Adrenal gland (tissue), 12 donors: Measurements from ENCODE around the gene COPB1. TPM values are rescaled to one million over a fixed set of nuclear protein-coding genes. Genes with fewer than 3 reads are reported as not detected.

ENCODE experiments used
- DNase-seq, 7 donors: peaks; one replicate each; pipeline ENCODE4 v3.0.0-alpha.2; 2019 to 2020
- H3K27ac ChIP-seq, 5 donors: fragments of 200-600 bp; sonication (generic) in 4 of 5; 1 replicate in 3 of 5; 2 replicates in 2 of 5; pipeline versions ENCODE4 v1.5.1 to v1.8.0; 2016 to 2020; ENCODE audit warnings: mild to moderate bottlenecking in 1 of 5
- H3K27me3 ChIP-seq: fragments of 200-600 bp; 2 replicates; pipeline ENCODE4 v1.8.0; 2021
- H3K36me3 ChIP-seq, 2 donors: fragments of 200-600 bp; replicated peaks in 1 of 2; 1 replicate in 1 of 2; 2 replicates in 1 of 2; pipeline versions ENCODE4 v1.5.1 to v1.8.0; 2018 to 2022
- H3K4me1 ChIP-seq, 2 donors: fragments of 200-600 bp; replicated peaks in 1 of 2; 1 replicate in 1 of 2; 2 replicates in 1 of 2; pipeline versions ENCODE4 v1.5.1 to v1.8.0; 2018 to 2021
- H3K4me3 ChIP-seq, 4 donors: fragments of 200-600 bp; sonication (generic) in 3 of 4; one replicate each; pipeline ENCODE4 v1.5.1; 2016 to 2018
- H3K9me3 ChIP-seq, 3 donors: fragments of 200-600 bp; sonication (generic) in 1 of 3; replicated peaks in 1 of 3; 1 replicate in 2 of 3; 2 replicates in 1 of 3; pipeline versions ENCODE4 v1.5.1 to v1.8.0; 2016 to 2021
- CTCF ChIP-seq, 6 experiments: fragments of 450-650 bp in 4 of 6; fragments of 200-600 bp in 2 of 6; sonication (generic) in 1 of 6; IDR thresholded peaks; 1 replicate in 5 of 6; 2 replicates in 1 of 6; pipeline versions ENCODE4 v1.5.1 to v1.8.0; 2016 to 2021; ENCODE audit warnings: antibody characterized with exemption in 6 of 6, mild to moderate bottlenecking in 2 of 6, moderate library complexity in 1 of 6
- POLR2A ChIP-seq, 2 donors: fragments of 450-650 bp; IDR thresholded peaks; one replicate each; pipeline ENCODE4 v1.6.1; 2017; ENCODE audit warnings: antibody characterized with exemption in 2 of 2, mild to moderate bottlenecking in 2 of 2, moderate library complexity in 1 of 2
- WGBS, 4 donors: extraction: QIAGEN DNeasy Blood & Tissue Kit in 2 of 4; methylation state at CpG; one replicate each; pipeline versions ENCODE4 v1.1.5 to v1.1.7; 2013 to 2017; 5-methylcytosine and 5-hydroxymethylcytosine counted together
- intact Hi-C, 2 donors: fragments of 100-400 bp; cut with DNase I; formaldehyde crosslinking; loops; one replicate each; pipeline versions ENCODE4 v1.14.1 to v1.15.0; 2022 to 2023
- polyA plus RNA-seq, 3 donors: library from polyadenylated mRNA; stranded (reverse); fragments of 200-250 nt in 2 of 3; fragments of 350-450 nt in 1 of 3; fragmentation: Illumina TruSeq in 1 of 3; extraction: RNeasy Lipid Tissue Mini Kit (QIAGEN cat#74804) in 1 of 3; gene quantifications; one replicate each; pipeline ENCODE4 v1.2.3, GENCODE V29; 2013 to 2014
- total RNA-seq, 9 donors: library from RNA; depleted of rRNA in 4 of 9; stranded (reverse); fragments of >200 nt in 4 of 9; fragments of 120-200 nt in 1 of 9; fragmentation: NEBNext Ultra II Directional in 1 of 9; extraction: Animal tissue kit (Norgen Biotek cat#: 25700) in 1 of 9; gene quantifications; one replicate each; pipeline versions ENCODE4 v1.1.0 to v1.2.4, GENCODE V29; 2013 to 2023
- donor health status: healthy with polysubstance abuse.
- donor health status: Bipolar disorder and iron deficiency.
- donor health status: DM: yes; HTN: yes; CAD: no.
- donor health status: DM: no; HTN: no; CAD: no.
- donor health status: DM: no; HTN: no; CAD: no.
- donor health status: DM: yes; HTN: yes; CAD: no.

COPB1 gene
- total and polyA plus RNA-seq, 12 donors, result 45.2 to 175 (median 87.4) TPM

GRCh38 chr11:14445542-14446530 is 53.8 kb downstream of the COPB1 start:
- Histone ChIP-seq H3K27ac (no peak overlapping the region), H3K9me3 (no peaks in the 10 kb centered on the region), H3K27me3 (no peaks in the 10 kb centered on the region), H3K4me1 (no peaks in the 10 kb centered on the region), H3K4me3 (no peak overlapping the region), H3K36me3 (no peaks in the 10 kb centered on the region)
- TF ChIP-seq CTCF (IDR thresholded peaks at IDR 0.05) (no peak), POLR2A (IDR thresholded peaks at IDR 0.05) (no peak)
- intact Hi-C loops, result no loop called here
- DNase-seq, result no peak
- WGBS, 4 donors, result 84 to 95% (median 87%) methylated on average over 2 of the region's 2 CpGs

GRCh38 chr11:14444441-14445189 is 55.0 kb downstream of the COPB1 start:
- H3K4me3 ChIP-seq, result no peak overlapping the region
- DNase-seq, result no peak
- H3K9me3 ChIP-seq, result no peaks in the 10 kb centered on the region
- no peaks in the 10 kb centered on the region for H3K36me3 ChIP-seq
- WGBS, 4 donors, result 86 to 92% (median 91%) methylated on average over 8 of the region's 8 CpGs
- H3K27ac ChIP-seq, result no peak overlapping the region
- TF ChIP-seq POLR2A (IDR thresholded peaks at IDR 0.05) (no peak), CTCF (IDR thresholded peaks at IDR 0.05) (no peak)
- intact Hi-C loops, result no loop called here
- H3K4me1 ChIP-seq, result no peaks in the 10 kb centered on the region
- no peaks in the 10 kb centered on the region for H3K27me3 ChIP-seq

- 34 to 42% (median 38%) methylated on average over 1 of the region's 1 CpG for WGBS, 4 donors
Measured at GRCh38 chr11:14443638-14444037, 56.0 kb downstream of the COPB1 start.

More at GRCh38 chr11:14443638-14444037, 56.0 kb downstream of the COPB1 start:
- no peaks in the 10 kb centered on the region for H3K4me1 ChIP-seq
- no peak overlapping the region for H3K4me3 ChIP-seq
- peak; percentile 59 to 87 (median 84) for DNase-seq
- H3K27me3 ChIP-seq, result no peaks in the 10 kb centered on the region
- H3K36me3 ChIP-seq, result no peaks in the 10 kb centered on the region
- no peaks in the 10 kb centered on the region for H3K9me3 ChIP-seq
- no peak for TF ChIP-seq POLR2A (IDR thresholded peaks at IDR 0.05)
- TF ChIP-seq CTCF (IDR thresholded peaks at IDR 0.05), result no peak
- intact Hi-C loops, result no loop called here
- H3K27ac ChIP-seq, result no peak overlapping the region
